Stimulated activated CD4-positive, alpha-beta T cell treated with anti-CD3 and anti-CD28 coated beads, TNF-alpha, amount 100 ng/mL, for 48 hours (primary cell): Measurements from ENCODE around the gene SPTBN4.
A peak's percentile ranks its signal among the peaks of the same experiment; 100 is the strongest.

Source experiments
- DNase-seq, 3 donors: peaks; one replicate each; pipeline ENCODE4 v3.0.0-alpha.2; 2020; ENCODE audit warnings: low read depth in 3 of 3

The SPTBN4 gene

DNA sequence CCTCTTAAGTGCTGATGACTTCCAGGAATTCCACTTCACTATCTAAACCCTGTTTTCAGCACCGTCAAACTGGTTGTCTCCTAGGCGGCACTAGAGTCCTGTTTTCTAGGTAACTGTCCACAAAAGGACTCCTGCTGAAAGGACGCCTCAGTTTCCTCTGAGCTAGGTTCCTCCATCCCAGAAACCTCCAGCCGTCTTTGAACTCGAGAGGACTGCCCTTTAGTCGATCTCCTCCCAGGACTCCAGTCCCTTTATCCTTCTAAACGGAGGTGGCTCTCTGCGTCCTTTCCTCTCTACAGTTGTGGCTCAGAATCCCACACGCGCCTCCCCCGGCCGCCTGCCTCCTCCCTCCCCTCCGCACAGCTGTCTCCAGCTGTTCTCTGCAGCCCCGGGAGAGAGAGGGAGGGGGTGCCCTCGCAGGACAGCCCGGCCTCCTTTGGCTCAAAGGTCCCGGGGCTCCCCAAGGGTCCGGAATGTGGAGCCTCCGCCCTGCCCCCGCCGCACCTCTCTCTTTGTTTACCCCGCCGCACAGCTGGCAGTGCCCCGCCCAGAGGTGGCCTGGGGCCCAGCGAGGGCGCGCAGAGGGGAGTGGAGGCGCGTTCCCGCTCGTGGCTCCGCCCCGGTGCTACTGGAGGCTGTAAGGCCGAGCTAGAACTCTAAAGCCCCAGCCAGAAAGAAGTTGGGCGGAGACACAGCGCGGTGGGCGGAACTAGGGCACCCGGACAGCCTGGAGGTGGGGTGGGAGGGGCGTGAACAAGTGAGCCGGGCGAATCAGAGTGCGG lies 136.8 kb downstream of the SPTBN4 start:
- peak; percentile 91 to 99 (median 96) for DNase-seq

DNA sequence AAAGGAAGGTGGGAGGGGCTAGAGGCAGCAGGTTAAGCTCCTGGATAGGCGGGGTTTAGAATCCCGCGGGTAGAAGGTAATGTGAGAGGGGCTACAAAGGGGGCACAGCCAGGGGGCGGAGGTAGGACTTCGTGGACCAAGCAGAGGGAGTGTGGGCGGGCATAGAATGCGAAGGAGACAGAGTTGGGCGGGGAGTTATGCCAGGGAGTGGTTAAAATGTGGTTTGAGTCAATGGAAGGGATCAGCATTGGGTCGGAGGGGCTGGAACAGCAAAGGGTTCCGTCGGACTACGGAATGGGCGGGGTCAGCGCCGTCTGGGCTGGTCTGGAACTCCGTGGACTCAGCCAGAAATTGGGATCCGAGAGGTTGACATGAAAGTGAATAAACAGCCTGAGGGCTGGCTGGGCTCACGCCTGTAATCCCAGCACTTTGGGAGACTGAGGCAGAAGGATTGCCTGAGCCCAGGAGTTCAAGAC lies 137.4 kb downstream of the SPTBN4 start:
- no peak for DNase-seq

DNA sequence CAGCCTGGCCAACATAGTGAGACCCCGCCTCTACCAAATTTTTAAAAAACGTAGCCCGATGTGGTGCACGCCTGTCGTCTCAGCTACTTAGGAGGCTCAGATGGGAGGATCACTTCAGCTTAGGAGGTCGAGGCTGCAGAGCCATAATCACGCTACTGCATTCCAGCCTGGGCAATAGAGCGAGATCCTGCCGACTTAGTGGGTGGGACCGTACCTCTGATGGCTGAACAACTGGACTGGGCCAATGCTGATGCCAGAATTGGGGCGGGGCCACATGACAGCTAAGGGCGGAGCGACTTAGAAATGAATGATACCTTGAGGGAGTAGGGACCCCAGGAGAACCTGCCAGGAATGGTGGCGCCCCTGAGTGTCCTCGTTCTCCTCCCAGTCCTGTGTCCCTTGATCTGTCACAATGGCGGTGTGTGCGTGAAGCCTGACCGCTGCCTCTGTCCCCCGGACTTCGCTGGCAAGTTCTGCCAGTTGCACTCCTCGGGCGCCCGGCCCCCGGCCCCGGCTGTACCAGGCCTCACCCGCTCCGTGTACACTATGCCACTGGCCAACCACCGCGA lies 137.9 kb downstream of the SPTBN4 start:
- DNase-seq: no peak

DNA sequence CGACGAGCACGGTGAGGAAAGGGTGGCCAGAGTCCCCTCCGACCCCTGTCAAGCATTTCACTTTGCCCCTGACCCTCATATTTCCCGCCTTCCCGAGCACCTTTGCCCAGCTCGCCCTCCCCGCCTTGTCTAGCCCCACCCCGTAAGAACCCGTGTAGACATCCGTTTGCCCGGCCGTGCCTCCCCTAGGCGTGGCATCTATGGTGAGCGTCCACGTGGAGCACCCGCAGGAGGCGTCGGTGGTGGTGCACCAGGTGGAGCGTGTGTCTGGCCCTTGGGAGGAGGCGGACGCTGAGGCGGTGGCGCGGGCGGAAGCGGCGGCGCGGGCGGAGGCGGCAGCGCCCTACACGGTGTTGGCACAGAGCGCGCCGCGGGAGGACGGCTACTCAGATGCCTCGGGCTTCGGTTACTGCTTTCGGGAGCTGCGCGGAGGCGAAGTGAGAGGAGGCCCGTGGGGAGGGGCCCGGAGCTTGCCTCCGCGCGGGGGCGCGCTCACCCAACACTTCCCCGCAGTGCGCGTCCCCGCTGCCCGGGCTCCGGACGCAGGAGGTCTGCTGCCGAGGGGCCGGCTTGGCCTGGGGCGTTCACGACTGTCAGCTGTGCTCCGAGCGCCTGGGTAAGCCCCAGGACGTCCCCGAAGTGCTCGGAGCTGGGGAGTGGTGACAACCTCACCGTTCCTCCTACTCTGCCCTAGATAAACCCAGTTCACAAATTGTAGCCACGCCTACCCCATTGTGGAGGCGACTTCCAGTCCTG lies 138.6 kb downstream of the SPTBN4 start:
- DNase-seq: peak in 2 of 3 donors; percentile 50 to 65

DNA sequence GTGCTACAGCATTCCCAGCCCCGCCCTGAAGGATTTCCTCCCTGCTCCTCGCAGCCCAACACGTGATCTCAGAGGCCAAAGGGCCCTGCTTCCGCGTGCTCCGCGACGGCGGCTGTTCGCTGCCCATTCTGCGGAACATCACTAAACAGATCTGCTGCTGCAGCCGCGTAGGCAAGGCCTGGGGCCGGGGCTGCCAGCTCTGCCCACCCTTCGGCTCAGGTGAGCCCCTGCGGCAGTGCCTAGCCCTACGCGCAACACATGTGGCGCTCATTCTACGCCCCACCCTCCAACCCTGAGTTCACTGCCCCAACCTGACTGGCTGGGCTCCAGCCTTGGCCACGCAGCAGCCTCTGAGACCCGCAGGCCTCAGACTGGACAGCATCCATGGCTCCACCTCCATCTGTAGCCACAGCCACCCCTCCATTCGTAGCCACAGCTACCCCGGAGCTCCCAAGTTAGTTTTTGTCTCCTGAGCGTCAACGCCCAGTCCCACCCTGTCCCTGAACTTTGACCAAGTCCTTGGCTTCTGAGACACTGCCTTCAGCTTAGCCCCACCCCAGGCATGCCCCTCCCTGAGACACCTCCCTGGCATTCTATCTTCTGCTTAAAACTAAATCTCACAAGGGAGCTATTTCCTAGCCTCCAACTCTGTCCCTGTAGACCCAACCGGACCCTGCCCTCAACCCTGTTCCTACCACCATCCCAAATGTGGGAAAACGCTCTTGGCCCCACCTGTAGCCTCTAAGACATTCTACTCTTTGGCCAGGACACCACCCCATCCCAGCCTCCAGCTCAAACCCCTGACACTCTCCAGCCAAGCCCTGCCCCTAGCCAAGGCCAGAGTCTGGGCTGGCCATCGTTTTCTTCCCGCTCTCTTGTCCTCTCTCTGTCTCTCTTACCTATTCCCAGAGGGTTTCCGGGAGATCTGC lies 140.8 kb downstream of the SPTBN4 start:
- no peak for DNase-seq

DNA sequence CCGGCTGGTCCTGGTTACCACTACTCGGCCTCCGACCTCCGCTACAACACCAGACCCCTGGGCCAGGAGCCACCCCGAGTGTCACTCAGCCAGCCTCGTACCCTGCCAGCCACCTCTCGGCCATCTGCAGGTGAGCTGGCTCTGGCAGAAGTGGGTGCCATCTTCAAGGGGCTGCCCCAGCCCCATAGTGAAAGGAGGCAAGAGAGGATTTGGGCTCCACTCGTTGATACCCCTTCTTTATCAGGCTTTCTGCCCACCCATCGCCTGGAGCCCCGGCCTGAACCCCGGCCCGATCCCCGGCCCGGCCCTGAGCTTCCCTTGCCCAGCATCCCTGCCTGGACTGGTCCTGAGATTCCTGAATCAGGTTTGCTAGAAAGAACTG lies 141.4 kb downstream of the SPTBN4 start:
- DNase-seq: no peak

DNA sequence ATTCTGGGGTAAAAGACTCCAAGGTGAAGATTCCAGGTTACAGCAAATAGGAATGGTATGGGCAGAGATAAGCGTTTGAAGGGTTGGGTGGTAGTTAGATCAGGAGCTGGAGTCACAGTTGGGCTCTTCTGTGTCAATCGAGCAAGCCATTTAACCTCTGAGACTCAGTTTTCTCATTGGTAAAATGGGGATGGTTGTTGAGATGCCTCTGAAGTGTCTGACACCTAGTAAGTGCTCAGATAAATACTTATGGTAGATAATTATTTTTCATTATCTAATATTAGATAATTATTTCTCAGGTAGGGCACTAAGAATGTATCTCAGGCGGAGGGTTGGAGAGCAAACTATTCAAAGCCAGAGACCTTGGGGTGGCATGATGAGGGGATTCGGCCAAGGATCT lies 142.2 kb downstream of the SPTBN4 start:
- no peak for DNase-seq

DNA sequence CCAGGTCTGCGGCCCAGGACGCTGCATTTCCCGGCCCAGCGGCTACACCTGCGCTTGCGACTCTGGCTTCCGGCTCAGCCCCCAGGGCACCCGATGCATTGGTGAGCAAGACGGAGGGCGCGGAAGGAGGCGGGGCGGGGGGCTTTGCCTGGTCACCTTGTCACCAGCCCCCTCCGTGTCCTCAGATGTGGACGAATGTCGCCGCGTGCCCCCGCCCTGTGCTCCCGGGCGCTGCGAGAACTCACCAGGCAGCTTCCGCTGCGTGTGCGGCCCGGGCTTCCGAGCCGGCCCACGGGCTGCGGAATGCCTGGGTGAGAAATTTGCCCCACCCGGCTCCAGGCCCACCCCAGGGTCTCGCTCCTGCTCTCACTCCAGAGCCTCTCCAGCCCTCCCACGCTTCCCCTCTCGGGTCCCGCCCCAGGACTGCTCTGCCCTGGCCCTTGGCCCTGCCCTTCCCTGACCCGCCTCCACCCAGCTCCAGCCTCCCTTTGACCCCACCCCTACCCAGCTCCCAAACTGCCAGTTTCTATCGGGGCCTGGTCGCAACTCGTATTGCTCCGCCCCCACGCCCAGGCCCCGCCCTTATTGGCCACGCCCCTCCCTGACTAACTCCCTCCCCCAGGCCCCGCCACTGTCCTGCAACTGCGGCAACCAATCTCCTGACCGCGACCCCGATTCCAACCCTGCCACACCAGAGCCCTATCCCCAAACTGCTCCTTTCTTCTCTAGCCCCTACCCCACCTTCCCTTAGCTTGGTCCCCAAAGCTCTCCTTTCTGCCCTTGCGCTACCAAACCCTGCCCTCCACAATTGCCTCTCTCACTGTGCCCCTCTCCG lies 143.0 kb downstream of the SPTBN4 start:
- peak; percentile 88 to 97 (median 91) for DNase-seq

DNA sequence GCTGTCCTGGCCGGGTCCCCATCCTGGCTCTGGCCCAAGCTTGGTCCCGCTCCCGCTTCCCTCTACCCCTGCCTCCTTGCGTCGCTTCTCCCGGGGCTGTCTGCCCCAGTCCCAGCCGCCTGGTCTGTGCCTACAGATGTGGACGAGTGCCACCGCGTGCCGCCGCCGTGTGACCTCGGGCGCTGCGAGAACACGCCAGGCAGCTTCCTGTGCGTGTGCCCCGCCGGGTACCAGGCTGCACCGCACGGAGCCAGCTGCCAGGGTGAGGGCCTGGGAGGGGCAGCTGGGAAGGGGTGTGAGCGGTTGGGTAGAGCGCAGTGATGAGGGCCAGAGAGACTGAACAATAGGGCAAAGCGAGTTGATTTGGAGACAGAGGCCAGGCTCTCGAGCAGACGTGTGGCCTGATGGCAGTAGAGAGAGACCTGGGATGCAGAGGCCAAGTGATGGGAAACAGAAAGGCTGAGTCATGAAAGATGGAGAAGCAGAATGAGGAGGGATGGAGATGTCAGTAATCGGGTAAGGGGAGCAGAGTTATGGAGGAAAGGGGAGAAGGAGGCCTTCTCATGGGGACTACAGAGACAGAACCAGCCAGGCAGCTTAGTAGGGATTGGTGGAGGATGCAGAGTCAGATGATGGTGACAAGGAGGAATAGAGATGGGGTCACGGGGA lies 143.7 kb downstream of the SPTBN4 start:
- DNase-seq: no peak

DNA sequence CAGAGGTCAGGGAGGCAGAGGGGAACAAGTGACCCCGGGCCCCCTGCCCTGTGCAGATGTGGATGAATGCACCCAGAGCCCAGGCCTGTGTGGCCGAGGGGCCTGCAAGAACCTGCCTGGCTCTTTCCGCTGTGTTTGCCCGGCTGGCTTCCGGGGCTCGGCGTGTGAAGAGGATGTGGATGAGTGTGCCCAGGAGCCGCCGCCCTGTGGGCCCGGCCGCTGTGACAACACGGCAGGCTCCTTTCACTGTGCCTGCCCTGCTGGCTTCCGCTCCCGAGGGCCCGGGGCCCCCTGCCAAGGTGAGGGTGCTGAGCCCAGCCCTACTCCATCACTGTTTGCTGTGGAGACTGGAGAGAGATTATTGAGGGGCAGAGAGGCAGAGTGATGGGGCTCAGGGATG lies 144.3 kb downstream of the SPTBN4 start:
- DNase-seq: no peak

DNA sequence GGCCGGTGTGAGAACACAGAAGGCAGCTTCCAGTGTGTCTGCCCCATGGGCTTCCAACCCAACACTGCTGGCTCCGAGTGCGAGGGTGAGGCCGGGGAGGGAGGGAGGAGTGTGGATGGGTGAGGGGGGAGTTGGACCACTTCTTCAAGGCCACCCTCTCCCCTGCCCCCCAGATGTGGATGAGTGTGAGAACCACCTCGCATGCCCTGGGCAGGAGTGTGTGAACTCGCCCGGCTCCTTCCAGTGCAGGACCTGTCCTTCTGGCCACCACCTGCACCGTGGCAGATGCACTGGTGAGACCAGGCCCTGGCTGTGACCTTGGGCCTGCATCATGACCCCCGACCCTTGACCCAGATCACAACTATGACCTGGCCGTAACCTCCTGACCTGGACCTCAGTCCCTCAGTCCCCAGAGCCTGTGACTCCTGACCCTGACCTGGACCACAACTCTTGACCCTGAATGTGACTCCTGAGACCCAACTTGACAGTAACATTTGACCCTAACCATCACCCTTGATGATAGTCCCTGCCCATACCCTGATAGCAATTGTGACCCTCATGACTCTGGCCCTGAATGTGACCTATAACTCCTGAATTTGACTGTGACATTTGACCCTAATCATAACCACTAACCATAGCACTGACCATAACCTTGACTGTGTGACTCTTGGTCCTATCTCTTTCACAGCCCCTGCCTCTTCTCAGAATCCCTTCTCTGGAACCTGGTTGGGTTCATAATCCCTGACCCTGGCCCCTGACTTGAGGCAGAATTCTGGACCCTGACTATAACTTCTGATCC lies 145.3 kb downstream of the SPTBN4 start:
- DNase-seq: no peak

DNA sequence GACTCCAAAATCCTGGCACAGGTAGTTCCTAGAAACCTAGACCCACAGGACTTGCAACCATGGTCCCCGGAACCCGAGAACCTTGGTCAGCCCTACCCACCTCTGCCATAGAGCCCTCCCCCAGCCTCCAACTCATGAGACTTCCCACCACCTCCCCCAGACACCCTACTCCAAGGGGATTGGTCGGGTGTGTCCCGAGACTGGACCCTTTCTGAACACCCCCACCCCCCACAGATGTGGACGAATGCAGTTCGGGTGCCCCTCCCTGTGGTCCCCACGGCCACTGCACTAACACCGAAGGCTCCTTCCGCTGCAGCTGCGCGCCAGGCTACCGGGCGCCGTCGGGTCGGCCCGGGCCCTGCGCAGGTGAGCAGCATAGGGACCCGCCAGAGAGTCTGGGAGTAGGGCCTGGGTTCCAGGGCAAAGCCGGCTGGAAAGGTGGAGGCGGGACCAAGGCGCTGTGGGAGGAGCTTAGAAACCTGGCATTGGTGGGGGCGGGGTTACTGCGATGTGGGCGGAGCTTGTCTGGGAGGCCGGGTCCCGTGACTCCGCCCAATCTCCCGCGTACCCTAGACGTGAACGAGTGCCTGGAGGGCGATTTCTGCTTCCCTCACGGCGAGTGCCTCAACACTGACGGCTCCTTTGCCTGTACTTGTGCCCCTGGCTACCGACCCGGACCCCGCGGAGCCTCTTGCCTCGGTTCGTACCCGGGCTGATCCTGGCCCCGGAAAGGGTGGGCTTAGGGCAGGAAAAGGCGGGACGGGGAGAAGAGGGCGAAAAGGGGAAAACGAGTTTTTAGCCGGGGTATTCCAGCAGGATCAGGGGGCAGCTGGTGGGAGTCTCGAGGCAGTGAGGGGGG lies 146.3 kb downstream of the SPTBN4 start:
- DNase-seq: peak; percentile 74 to 90 (median 74)

DNA sequence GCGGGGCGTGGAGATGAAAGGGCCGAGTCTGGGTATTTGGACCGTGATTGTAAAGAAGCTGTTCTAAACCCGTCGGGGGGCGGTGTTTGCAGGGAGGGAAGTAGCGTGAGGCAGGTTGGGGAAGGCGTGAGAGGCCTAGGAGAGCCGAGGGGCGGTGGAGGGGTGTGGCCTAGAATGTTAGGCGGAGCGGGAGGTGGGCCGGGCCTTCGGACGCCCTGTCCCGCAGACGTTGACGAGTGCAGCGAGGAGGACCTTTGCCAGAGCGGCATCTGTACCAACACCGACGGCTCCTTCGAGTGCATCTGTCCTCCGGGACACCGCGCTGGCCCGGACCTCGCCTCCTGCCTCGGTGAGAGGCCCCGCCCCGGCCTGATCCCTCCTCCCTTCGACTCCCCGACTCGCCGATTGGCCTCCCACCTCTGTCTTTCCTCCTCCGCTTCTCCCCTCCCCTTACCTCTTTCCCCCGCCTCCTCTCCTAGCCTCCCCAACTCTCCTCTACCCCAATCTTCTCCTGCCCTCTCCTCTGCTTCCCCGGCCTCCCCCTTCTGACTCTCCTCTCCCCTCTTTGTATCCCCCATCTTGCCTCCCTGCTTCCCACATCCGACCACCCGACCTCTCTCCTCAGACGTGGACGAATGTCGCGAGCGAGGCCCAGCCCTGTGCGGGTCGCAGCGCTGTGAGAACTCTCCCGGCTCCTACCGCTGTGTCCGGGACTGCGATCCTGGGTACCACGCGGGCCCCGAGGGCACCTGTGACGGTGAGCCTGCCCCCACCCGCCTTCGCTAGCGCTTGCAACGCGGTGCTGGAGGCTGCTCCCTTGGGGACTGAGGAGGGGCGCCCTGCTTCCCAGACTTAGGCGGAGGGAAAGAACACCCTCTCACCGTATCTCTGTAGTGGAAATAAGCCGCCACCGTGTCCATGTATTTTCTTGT lies 147.2 kb downstream of the SPTBN4 start:
- DNase-seq: peak; percentile 74 to 90 (median 84)

DNA sequence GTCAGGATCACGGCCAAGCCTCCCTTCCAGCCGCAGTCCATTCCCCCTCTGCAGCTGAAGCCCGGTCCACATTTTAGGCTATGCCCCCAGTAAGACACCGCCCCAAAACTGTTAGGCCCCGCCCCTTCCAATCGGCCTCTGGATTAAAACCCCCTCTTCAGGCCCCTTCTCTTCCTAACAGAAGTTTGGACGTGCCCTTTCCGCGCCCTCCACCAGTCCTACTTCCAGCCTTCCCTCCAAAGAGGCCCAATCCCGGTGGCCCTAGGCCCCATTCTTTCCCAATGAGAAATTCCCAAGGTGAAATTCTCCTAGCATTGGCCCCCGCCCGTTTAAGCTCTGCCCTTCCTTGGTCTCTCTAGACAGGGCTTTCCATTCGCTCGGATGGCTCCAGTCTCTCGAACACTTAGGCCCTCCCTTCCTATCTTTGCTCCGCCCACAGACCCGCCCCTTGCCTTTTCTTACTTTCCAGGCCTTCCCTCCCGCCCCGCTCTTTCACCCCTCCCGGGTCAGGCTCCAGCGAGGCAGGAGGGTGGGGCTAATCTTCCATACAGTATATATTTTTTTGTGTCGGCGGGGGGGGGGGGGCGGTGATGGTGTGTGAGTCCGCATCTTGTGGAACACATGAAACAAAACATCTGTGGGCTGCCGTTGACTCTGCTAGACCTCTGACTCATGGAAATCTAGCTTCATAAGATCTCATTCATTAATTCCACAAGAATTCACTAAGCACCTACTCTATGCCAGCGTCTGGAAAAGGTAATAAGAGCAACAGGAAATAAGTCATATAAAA lies 148.0 kb downstream of the SPTBN4 start:
- DNase-seq: peak; percentile 96

DNA sequence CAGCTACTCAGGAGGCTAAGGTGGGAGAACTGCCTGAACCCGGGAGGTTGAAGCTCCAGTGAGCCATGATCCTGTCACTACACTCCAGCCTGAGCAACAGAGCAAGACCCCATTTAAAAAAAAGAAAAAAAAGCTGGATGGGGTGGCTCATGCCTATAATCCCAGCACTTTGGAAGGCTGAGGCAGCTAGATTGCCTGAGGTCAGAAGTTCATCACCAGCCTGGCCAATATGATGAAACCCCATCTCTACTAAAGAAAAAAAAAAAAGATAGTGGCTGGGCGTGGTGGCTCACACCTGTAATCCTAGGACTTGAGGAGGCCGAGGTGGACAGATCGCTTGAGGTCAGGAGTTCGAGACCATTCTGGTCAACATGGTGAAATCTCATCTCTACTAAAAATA lies 149.4 kb downstream of the SPTBN4 start:
- DNase-seq: no peak

DNA sequence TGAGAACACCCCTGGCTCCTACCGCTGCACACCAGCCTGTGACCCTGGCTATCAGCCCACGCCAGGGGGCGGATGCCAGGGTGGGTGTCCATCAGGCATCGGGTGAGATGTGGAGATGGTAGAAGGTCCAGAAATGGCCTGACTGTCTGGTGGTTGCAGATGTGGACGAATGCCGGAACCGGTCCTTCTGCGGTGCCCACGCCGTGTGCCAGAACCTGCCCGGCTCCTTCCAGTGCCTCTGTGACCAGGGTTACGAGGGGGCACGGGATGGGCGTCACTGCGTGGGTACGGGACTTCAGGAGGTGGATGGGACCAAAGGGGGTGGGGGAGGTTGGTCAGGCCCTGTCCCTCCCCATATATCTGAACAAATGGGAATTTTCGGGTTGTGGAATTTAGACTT lies 150.1 kb downstream of the SPTBN4 start:
- no peak for DNase-seq
